ENCODE measurements around the gene PIP4K2B.

DNA sequence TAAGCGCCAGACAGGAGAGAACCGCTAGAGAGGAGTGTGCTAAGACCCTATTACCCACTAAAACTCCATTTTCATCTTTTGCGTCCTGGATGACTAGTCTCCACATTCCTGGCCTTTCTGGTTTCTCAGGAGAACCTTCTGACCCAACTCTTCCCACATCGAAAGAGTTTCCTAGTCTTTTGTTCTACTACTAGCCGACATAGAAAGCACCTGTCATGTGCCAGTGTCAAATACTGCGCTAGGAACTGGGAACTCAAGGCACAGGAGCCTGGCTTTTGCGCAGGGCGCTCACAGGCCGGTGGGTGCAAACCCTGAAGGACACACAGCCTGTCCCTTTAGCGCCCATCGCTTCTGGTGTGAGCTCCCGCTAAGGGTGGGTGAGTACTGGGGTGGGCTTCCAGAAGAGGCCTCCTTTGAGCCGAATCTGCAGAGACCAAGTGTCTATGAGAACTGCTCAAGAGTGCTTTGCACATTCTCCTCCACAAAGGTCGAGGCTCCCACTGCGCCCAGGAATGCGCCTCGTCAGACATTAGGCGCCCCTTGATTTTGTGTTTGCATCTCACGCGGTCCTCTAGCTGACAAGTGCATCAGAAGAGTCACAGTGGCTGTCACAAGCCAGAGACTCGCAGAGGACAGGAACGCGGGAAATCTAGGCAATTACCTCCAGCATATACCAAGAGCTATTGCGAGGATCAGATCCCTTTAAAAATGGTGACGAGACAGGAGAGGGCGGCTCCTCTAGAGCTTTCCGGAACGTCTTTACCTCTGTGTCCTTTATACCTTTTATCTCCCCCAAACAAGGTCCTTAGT lies 48.8 kb downstream of the PIP4K2B start:
- no peak for TF ChIP-seq CTCF (IDR thresholded peaks at IDR 0.05)
- no peak for TF ChIP-seq POLR2A (IDR thresholded peaks at IDR 0.05)
- TF ChIP-seq EP300 (IDR thresholded peaks at IDR 0.05) = no peak
